Testis (tissue), 2 donors: ENCODE measurements around the gene ART5.

Experiments used
- CTCF ChIP-seq, 3 experiments: fragments of 450-650 bp in 2 of 3; fragments of 200-600 bp in 1 of 3; sonication (generic) in 1 of 3; IDR thresholded peaks; one replicate each; pipeline ENCODE4 v1.5.1; 2016 to 2019; ENCODE audit warnings: antibody characterized with exemption in 3 of 3, mild to moderate bottlenecking in 2 of 3, moderate library complexity in 1 of 3
- POLR2A ChIP-seq: fragments of 450-650 bp; IDR thresholded peaks from one replicate; pipeline ENCODE4 v1.6.1; 2017; ENCODE audit warnings: antibody characterized with exemption, mild to moderate bottlenecking, moderate library complexity

- no peak for TF ChIP-seq CTCF (IDR thresholded peaks at IDR 0.05)
- TF ChIP-seq POLR2A = no peak
Observed at GRCh38 chr11:3639841-3640240, 2.0 kb downstream of the ART5 start.
